ENCODE results near the gene NOCT.
A peak's percentile ranks its signal among the peaks of the same experiment; 100 is the strongest.
"Not testable (repeated sequence)": the region's sequence is repeated elsewhere in the genome, so short reads cannot be mapped to it uniquely, and the experiment has no call there.

Gene NOCT

DNA sequence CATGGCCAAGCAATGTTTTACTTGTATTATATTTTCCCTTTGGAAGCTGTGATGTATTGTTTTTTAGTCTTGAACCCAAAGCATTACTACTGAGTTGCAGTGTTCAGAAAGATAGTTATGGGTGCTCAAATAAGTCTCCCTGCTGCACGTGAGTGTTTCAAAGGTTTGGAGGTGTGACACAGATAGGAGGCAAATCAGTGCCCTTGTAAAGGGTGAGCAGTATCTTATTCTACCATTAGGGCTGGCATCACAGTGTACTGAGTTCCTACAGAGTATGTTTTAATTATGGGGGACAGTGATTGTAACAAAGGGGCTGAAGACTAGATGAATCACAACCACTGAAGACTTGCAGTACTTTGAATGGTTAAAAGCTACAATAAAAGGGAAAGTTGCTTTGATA is 38.3 kb downstream of the NOCT start:
- no peak for DNase-seq

DNA sequence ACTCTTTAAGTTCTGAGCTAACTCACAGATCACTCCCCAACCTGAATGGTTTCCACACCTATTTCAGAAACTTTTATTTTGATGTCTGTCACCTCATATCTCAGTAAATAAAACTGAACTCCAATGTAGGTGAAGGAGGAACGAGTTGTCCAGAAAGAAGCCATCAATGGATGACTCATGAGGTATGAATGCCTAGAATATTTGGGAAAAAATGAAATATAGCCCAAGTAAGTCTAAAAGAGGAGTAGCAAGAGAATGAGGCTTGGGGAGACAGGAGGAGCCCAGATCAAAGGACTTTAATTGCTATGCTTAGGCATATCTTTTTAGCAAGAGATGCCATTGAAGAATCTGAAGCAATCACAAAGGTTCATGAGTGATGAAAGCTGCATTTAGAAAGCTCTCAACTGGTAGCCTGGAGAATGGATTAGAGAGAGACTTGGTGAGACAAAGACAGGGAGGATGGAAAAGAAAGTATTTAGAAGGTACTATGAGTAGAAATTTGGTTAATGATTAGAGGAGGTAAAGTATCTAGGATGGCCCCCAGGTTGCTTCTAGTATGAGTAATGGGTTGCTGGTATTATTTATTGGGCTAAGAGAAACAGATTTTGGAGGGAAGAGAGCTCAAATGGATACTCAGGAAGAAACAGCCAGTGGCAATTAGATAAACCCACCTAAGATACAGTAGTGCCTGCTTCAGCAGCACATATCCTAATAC is 39.4 kb downstream of the NOCT start:
- DNase-seq, result no peak

DNA sequence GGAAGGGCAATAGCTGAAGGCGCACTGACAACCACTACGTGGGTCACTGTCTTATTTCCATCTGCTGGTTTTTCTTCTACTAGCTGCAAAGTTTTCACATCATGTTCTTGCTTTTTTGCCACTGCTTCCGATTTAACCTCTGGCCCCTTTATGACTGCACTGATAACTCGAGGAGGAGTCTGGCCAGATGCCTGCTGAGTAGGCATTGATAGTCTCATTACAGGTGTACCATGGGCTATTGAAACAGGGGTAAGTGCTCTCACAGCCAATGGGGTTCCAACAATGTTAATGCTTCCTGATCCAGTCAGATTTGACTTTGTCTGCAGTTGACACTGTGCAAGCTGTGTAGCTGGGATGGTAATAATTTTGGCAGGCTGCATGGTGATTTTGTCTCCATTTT is 43.4 kb downstream of the NOCT start:
- DNase-seq, result not testable (repeated sequence)

DNA sequence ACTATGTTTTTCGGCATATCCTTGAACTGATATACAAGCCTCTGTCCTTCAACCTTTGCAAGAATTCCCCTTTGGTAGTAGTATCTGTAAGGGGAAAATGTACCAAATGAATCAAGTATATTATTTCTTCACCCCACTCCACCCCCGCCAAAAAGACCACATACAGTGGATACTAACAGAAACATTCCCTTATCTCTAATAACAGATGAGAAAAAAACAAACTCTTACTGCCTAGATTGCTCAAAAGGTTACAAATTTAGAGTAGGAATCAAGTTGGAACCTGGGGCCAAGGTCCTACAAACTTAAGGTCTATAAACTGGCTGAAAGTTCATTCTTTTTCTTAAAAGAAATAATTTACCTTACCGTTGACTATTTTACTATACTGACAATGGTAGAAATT is 45.0 kb downstream of the NOCT start:
- DNase-seq, result no peak

DNA sequence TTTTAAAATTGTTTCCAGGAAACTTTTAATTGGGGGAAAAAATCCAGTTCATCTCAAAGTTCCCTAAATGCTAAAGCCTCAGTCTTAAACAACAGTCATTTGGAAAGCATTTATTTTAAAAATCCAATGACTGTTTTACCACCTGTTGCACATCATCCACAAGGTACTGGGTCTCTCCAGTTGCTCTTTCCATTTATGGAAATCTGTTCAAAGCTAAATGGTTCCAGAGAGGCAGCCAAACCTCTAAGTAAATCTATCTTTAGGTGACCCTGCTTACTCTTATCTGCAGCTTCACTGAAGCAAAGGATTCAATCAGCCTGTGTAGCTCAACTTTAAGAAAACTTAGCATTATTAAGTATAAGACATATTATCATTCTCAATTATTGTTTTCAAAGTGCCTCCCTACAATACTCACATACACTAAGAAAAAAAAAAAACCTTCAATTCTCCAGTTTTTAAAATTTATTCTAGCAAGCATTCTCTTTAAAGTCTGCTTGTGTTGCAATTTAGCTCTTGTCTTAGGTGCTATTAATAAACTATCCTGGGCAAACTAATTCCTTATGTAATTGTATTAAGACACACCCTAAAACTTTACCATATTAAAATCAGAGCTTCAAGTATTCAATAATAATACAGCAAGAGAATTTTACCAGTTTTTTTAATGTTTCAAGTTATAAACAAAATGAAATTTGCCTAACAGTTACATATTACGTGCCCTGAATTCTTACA is 60.6 kb downstream of the NOCT start:
- no peak for DNase-seq

DNA sequence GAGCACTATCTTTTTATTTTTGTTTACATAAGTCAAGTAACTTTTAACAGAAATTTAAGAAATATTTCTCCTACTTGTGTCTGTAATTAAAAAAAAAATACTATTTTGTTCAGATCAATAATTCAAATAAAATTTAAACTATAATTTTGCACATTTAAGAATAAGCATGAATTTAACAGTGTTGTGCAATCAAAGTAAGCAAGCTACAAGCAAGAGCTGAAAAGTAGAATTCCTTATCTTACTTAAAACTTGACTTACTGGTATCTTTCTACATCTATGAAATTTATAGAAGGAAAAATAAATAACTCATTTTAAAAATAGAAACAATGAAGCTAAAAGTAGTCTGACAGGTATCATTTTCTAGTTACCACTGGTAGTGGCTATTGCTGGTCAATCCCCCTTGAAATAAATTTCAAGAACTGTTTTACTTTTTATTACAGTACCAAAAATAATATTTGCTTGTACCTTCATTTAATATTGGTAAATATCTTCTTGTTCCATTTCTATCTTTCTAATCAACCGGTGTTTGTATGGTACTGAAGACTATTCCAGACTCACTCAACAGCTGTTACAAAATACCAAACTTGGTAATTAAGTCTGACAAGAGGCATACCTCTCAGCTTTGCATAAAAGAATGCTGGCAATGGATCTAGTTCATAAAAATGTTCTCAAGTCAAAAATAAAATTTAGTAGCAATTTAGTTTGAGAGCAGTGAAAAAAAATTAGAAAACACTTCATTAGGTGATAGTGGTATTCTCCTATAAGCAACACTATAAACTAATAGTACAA is 62.2 kb downstream of the NOCT start:
- DNase-seq, result no peak

DNA sequence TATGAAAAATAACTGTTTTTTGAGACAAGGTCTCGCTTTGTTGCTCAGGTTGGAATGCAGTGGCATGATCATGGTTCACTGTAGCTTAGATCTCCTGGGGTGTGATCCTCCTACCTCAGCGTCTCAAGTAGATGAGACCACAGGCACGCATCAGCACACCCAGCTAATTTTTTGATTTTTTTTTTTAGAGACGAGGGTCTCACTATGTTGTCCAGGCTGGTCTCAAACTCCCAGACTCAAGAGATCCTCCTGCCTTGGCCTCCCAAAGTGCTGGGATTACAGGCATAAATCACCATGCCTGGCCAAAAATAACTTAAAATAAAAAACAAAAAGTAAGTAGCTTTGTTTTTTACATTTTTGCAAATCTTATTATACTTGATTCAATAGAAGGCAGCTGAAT is 63.3 kb downstream of the NOCT start:
- DNase-seq, result no peak

DNA sequence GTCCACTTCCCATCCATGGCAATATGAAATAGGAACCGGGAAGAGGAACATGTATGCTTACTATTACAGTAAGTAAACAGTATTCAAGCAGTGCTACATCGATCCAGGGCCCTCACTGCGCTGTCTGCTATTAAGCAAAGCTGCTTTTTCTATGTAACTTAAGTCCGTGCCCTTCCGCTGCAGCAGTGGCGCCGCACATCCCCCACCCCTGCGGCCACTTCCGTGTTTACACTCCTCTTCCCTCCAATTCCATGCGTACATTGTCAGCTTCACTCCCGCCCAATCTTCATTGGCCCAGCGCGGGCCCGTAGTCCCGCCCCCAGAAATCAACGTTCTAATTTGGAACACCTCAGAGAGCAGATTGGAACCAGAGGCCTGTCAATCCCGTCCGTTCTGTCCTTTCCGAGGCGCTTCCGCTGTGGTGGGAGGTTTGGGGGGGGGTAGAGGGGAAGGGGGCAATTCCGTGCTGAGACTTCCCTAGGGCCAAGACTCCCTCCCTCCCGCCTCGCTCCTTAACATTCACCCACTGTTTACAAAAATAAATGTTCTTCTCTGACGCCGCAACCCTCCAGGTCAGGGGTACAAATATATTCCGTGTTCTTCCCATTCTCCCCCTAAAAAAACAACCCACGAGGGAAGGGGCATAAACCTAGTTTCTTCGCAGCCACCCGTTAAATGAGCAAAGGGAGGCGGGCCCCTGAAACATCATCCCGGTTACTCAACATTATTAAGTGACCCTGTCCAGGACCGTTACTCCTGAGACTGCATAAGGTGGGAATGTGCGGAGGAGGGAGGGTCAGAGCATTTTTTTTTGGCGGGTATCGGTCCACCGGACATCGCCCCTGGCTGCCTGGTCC is 67.4 kb downstream of the NOCT start:
- peak; percentile 97 for DNase-seq

DNA sequence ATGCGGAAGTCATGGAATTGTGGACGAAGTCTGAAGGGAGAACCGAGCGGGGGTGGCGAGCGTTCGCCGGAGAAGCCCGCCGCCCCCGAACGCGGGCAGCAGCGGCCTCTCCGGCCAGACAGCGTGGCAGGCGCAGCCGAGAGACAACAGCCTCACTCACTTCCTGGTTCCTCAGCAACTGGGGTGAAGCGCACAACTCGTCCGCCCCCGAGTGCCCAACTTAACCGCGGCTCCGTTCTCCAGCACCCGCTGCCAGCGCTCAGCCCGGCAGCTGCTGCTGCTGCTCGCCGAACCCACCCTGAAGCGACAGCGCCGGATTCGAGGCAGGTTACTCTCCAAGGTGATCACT is 68.0 kb downstream of the NOCT start:
- DNase-seq, result peak; percentile 71

DNA sequence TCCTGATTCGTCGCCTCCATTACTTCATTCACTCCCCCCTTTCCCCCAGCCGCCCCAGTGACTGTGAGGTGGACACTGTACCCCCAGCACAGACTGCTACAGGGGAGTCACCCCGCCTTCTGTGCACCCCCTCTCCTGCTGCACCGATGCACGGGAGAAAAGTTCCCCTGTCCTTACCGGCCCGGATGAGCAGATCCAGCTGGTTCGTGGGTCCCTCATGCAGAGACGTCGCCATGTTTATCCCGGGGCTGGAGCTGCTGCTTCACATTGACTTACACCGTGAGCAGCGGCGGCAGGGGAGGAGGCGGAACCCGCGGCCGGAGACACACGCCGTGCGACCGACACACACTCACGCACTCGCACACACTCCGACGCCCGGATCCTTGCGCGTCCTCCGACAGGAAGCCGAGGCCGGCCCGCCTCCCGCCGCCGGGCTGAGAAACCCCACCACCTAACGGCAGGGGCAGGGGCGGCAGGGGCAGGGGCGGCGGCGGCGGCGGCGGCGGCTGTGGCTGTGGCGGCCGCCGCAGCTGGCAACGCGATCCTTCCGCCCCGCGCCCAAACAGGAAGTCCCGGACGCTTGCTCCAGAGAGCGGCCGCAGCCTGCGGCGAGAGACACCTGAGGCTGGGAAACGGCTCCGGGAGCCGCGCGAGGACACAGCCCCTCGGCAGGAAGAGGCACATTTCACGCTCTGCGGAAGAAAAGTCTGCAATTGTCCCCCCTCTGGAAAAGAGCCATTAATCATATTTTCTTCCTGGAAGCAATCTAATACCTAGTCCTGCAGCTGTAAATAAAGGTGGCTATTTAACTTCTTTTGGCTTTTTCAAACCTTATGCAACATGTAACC is 68.6 kb downstream of the NOCT start:
- peak; percentile 77 for DNase-seq

DNA sequence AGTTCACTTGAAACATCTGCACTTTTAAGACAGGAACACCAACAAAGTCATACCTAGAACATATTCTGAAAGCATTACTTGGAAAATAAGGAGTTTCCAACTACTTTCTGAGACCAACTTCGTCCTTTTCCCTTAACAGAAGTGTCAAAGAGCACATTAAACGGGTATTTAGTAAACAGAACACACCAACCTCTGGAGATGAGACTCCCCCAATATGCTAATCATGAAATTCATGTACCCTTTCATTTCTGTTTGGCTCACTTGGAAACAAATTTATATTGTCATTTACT is 69.2 kb downstream of the NOCT start:
- no peak for DNase-seq

DNA sequence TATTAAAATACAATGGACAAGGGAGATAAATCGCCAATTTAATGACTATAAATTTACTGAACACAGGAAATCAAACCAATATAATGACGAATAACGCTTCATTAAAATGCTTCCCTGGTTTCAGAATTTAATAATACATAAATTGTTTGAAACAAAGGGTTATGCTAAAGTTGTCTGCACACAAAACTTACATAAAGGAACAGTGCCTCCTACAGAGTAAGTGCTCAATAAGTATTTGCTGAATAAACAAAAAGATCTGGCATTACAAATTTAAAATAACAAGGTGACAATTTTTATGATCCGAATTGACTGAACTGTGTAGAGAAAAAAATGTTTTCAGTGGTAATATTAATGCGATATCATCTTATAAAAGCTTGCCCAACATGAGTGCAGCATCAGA is 69.6 kb downstream of the NOCT start:
- no peak for DNase-seq

DNA sequence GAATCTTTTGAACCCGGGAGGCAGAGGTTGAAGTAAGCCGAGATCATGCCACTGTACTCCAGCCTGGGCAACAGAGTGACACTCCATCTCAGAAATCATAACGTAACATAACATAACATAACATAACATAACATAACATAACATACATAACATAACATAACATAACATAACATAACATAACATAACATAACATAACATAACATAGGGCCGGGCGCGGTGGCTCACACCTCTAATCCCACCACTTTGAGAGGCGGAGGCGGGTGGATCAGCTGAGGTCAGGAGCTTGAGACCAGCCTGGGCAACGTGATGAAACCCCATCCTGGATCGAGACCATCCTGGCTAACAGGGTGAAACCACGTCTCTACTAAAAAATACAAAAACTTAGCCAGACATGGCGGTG is 76.7 kb downstream of the NOCT start:
- no peak for DNase-seq
